Activated CD8-positive, alpha-beta T cell treated with anti-CD3 and anti-CD28 coated beads for 36 hours (primary cell): ENCODE measurements around the gene FOXF2. TPM values are rescaled to one million over a fixed set of nuclear protein-coding genes. Genes with fewer than 3 reads are reported as not detected.

Experiments used
- ATAC-seq: fragments of 200-7000 bp; cut with Tn5 transposase; one replicate; pipeline ENCODE4 v1.10.0; 2021; ENCODE audit warnings: mild to moderate bottlenecking, moderate library complexity
- CTCF ChIA-PET: fragments of 350-600 bp; sonication (Branson Sonifier 250); formaldehyde crosslinking; loops from one replicate; lab custom pipeline; 2021; ENCODE audit warnings: antibody characterized with exemption; lab: Charles Lee
- POLR2A ChIA-PET: fragments of 350-600 bp; sonication (Branson Sonifier 250); formaldehyde crosslinking; loops from one replicate; lab custom pipeline; 2021; ENCODE audit warnings: antibody characterized with exemption; lab: Charles Lee
- DNase-seq: peaks from one replicate; pipeline ENCODE4 v3.0.0-alpha.2; 2020
- H3K27ac Mint-ChIP-seq: one replicate; pipeline ENCODE4 v1.8.0; 2021; ENCODE audit warnings: mild to moderate bottlenecking, mixed read lengths
- H3K27me3 Mint-ChIP-seq: one replicate; pipeline ENCODE4 v1.8.0; 2021; ENCODE audit warnings: mixed read lengths
- H3K36me3 Mint-ChIP-seq: one replicate; pipeline ENCODE4 v1.8.0; 2021; ENCODE audit warnings: low read depth, mixed read lengths
- H3K4me1 Mint-ChIP-seq: one replicate; pipeline ENCODE4 v1.8.0; 2021; ENCODE audit warnings: low read depth, mixed read lengths
- H3K4me3 Mint-ChIP-seq: one replicate; pipeline ENCODE4 v1.8.0; 2021; ENCODE audit warnings: mild to moderate bottlenecking, moderate library complexity, mixed read lengths
- H3K9me3 Mint-ChIP-seq: one replicate; pipeline ENCODE4 v1.8.0; 2021; ENCODE audit warnings: mixed read lengths
- CTCF ChIP-seq: fragments of 200-600 bp; IDR thresholded peaks from one replicate; pipeline ENCODE4 v1.8.0; 2022; ENCODE audit warnings: antibody characterized with exemption, mild to moderate bottlenecking
- intact Hi-C: fragments of 100-400 bp; cut with micrococcal nuclease; formaldehyde crosslinking; loops from one replicate; pipeline ENCODE4 v1.10.0; 2022
- total RNA-seq, 2 experiments: library from RNA; stranded (reverse); gene quantifications; one replicate each; pipeline ENCODE4 v1.2.3, GENCODE V29; 2021

FOXF2 gene
- total RNA-seq, 2 experiments from 2014 or later, result not detected

- no peak for ATAC-seq
- CTCF ChIA-PET, result interaction anchor here (1.5 to 1.8 kb wide), 2 partner anchors 9 to 31 kb away, joined by 7 to 10 read pairs; no protein-coding TSS in a partner anchor
- intact Hi-C loops, result no loop called here
- DNase-seq, result no peak
- Mint-ChIP-seq H3K27me3 (peaks cover 5% of the 10 kb centered on the region), H3K9me3 (no peaks in the 10 kb centered on the region), H3K4me1 (no peaks in the 10 kb centered on the region), H3K4me3 (no peak overlapping the region), H3K36me3 (no peaks in the 10 kb centered on the region), H3K27ac (no peak overlapping the region)
- TF ChIP-seq CTCF, result no peak
- POLR2A ChIA-PET, result no interaction called here
Observed at GRCh38 chr6:1405221-1405620, 15.8 kb downstream of the FOXF2 start.

GRCh38 chr6:1406306-1407072, 17.1 kb downstream of the FOXF2 start:
- H3K9me3 Mint-ChIP-seq, result no peaks in the 10 kb centered on the region
- H3K36me3 Mint-ChIP-seq, result no peaks in the 10 kb centered on the region
- CTCF ChIA-PET, result interaction anchor here (1.5 to 1.8 kb wide), 2 partner anchors 10 to 30 kb away, joined by 7 to 10 read pairs; no protein-coding TSS in a partner anchor
- DNase-seq, result no peak
- H3K4me3 Mint-ChIP-seq, result no peak overlapping the region
- no peak for ATAC-seq
- no peaks in the 10 kb centered on the region for H3K4me1 Mint-ChIP-seq
- TF ChIP-seq CTCF, result no peak
- intact Hi-C loops, result no loop called here
- no peak overlapping the region for H3K27ac Mint-ChIP-seq
- POLR2A ChIA-PET, result no interaction called here
- peaks cover 5% of the 10 kb centered on the region for H3K27me3 Mint-ChIP-seq

- H3K27me3 Mint-ChIP-seq, result peaks cover 5% of the 10 kb centered on the region
- POLR2A ChIA-PET, result no interaction called here
Observed at GRCh38 chr6:1407499-1407990, 18.2 kb downstream of the FOXF2 start.

GRCh38 chr6:1409774-1410465, 20.5 kb downstream of the FOXF2 start:
- DNase-seq, result no peak
- Mint-ChIP-seq H3K9me3 (no peaks in the 10 kb centered on the region), H3K27me3 (peaks cover 5% of the 10 kb centered on the region), H3K36me3 (no peaks in the 10 kb centered on the region), H3K4me3 (no peak overlapping the region), H3K27ac (no peak overlapping the region), H3K4me1 (no peaks in the 10 kb centered on the region)
- CTCF ChIA-PET, result no interaction called here
- POLR2A ChIA-PET, result no interaction called here
- no peak for ATAC-seq
- intact Hi-C loops, result no loop called here
- TF ChIP-seq CTCF, result no peak

More at GRCh38 chr6:1407499-1407990, 18.2 kb downstream of the FOXF2 start:
- H3K36me3 Mint-ChIP-seq, result no peaks in the 10 kb centered on the region
- no peak overlapping the region for H3K27ac Mint-ChIP-seq
- no peak for ATAC-seq
- no peak overlapping the region for H3K4me3 Mint-ChIP-seq
- no peak for TF ChIP-seq CTCF
- H3K9me3 Mint-ChIP-seq, result no peaks in the 10 kb centered on the region
- intact Hi-C loops, result no loop called here
- no peaks in the 10 kb centered on the region for H3K4me1 Mint-ChIP-seq
- no peak for DNase-seq
- CTCF ChIA-PET, result no interaction called here

- POLR2A ChIA-PET, result no interaction called here
- no peak for ATAC-seq
- Mint-ChIP-seq H3K4me1 (no peaks in the 10 kb centered on the region), H3K27ac (no peak overlapping the region), H3K4me3 (no peak overlapping the region), H3K36me3 (no peaks in the 10 kb centered on the region), H3K27me3 (peaks cover 8% of the 10 kb centered on the region), H3K9me3 (no peaks in the 10 kb centered on the region)
- no peak for DNase-seq
- intact Hi-C loops, result no loop called here
- CTCF ChIA-PET, result interaction anchor here (0.8 to 3.0 kb wide), 3 partner anchors 11 to 24 kb away, joined by 3 to 12 read pairs (median 6); no protein-coding TSS in a partner anchor
- TF ChIP-seq CTCF, result no peak
Observed at GRCh38 chr6:1412901-1413300, 23.5 kb downstream of the FOXF2 start.
